H9 (cell line): ENCODE data around the gene KAT5. TPM values are rescaled to one million over a fixed set of nuclear protein-coding genes. Genes with fewer than 3 reads are reported as not detected.

Experiments
- DNase-seq: peaks from one replicate; pipeline ENCODE4 v3.0.0-alpha.2; 2017
- H2AFZ ChIP-seq: one replicate; pipeline ENCODE4 v1.6.1; 2013; ENCODE audit warnings: mild to moderate bottlenecking, low read length, control low read depth, moderate library complexity
- H2AK5ac ChIP-seq: 2 replicates; pipeline ENCODE4 v1.6.1; 2013; ENCODE audit warnings: low read length, control low read depth, mixed read lengths; ENCODE audit not compliant: insufficient read length
- H2BK120ac ChIP-seq: one replicate; pipeline ENCODE4 v1.6.1; 2013; ENCODE audit warnings: low read depth, mild to moderate bottlenecking, low read length, control low read depth, inconsistent platforms; ENCODE audit not compliant: poor library complexity, severe bottlenecking
- H2BK12ac ChIP-seq: 2 replicates; pipeline ENCODE4 v1.6.1; 2013; ENCODE audit warnings: low read length, control low read depth, mixed read lengths, low read depth; ENCODE audit not compliant: insufficient read length
- H2BK15ac ChIP-seq: 2 replicates; pipeline ENCODE4 v1.6.1; 2013; ENCODE audit warnings: low read depth, low read length, control low read depth
- H2BK20ac ChIP-seq: one replicate; pipeline ENCODE4 v1.6.1; 2013; ENCODE audit warnings: low read depth, mild to moderate bottlenecking, low read length, control low read depth, inconsistent platforms; ENCODE audit not compliant: poor library complexity, severe bottlenecking
- H2BK5ac ChIP-seq: 2 replicates; pipeline ENCODE4 v1.6.1; 2013; ENCODE audit warnings: low read length, control low read depth, mixed read lengths; ENCODE audit not compliant: insufficient read length
- H3K14ac ChIP-seq: 2 replicates; pipeline ENCODE4 v1.6.1; 2013; ENCODE audit warnings: low read length, control low read depth; ENCODE audit not compliant: insufficient read depth
- H3K18ac ChIP-seq: 2 replicates; pipeline ENCODE4 v1.6.1; 2013; ENCODE audit warnings: low read depth, mild to moderate bottlenecking, mixed read lengths, low read length, control low read depth; ENCODE audit not compliant: insufficient read length
- H3K23ac ChIP-seq: 2 replicates; pipeline ENCODE4 v1.6.1; 2013; ENCODE audit warnings: low read length, control low read depth, mixed read lengths, low read depth; ENCODE audit not compliant: insufficient read length
- H3K23me2 ChIP-seq: 2 replicates; pipeline ENCODE4 v1.6.1; 2013; ENCODE audit warnings: low read depth, mild to moderate bottlenecking, mixed read lengths, low read length, control low read depth; ENCODE audit not compliant: insufficient read length, poor library complexity, severe bottlenecking
- H3K27ac ChIP-seq: 2 replicates; pipeline ENCODE4 v1.5.1; 2013; ENCODE audit warnings: low read length, control low read depth, mixed read lengths, low read depth; ENCODE audit not compliant: insufficient read length
- H3K27me3 ChIP-seq: 2 replicates; pipeline ENCODE4 v1.6.1; 2013; ENCODE audit warnings: low read length, control low read depth, inconsistent platforms; ENCODE audit not compliant: insufficient read depth
- H3K4ac ChIP-seq: 2 replicates; pipeline ENCODE4 v1.6.1; 2013; ENCODE audit warnings: low read depth, mild to moderate bottlenecking, control low read depth, inconsistent platforms, low read length, moderate library complexity
- H3K4me1 ChIP-seq: 2 replicates; pipeline ENCODE4 v1.6.1; 2013; ENCODE audit warnings: low read length, control low read depth, inconsistent platforms; ENCODE audit not compliant: insufficient read depth
- H3K4me2 ChIP-seq: 2 replicates; pipeline ENCODE4 v1.6.1; 2013; ENCODE audit warnings: low read length, control low read depth, mixed read lengths; ENCODE audit not compliant: insufficient read length, insufficient read depth
- H3K56ac ChIP-seq: 2 replicates; pipeline ENCODE4 v1.6.1; 2013; ENCODE audit warnings: low read depth, mild to moderate bottlenecking, mixed read lengths, low read length, control low read depth; ENCODE audit not compliant: insufficient read length
- H3K79me1 ChIP-seq: 2 replicates; pipeline ENCODE4 v1.6.1; 2013; ENCODE audit warnings: low read depth, mild to moderate bottlenecking, moderate library complexity, low read length, control low read depth, inconsistent platforms; ENCODE audit not compliant: insufficient read depth, poor library complexity, severe bottlenecking
- H3K79me2 ChIP-seq: 2 replicates; pipeline ENCODE4 v1.6.1; 2013; ENCODE audit warnings: low read length, control low read depth, inconsistent platforms; ENCODE audit not compliant: insufficient read depth
- H3K9ac ChIP-seq: 2 replicates; pipeline ENCODE4 v1.6.1; 2013; ENCODE audit warnings: low read length, control low read depth, mixed read lengths; ENCODE audit not compliant: insufficient read length; ENCODE audit errors: extremely low read depth
- H3K9me3 ChIP-seq: one replicate; pipeline ENCODE4 v1.6.1; 2013; ENCODE audit warnings: low read depth, low read length, inconsistent platforms; ENCODE audit not compliant: control insufficient read depth
- H3T11ph ChIP-seq: one replicate; pipeline ENCODE4 v1.6.1; 2013; ENCODE audit warnings: mild to moderate bottlenecking, low read length, control low read depth, inconsistent platforms
- H4K20me1 ChIP-seq: one replicate; pipeline ENCODE4 v1.6.1; 2013; ENCODE audit not compliant: control insufficient read depth, insufficient read length, insufficient read depth
- H4K5ac ChIP-seq: 2 replicates; pipeline ENCODE4 v1.6.1; 2013; ENCODE audit warnings: low read depth, mild to moderate bottlenecking, mixed read lengths, low read length, control low read depth; ENCODE audit not compliant: insufficient read length
- H4K8ac ChIP-seq: replicated peaks from 2 replicates; pipeline ENCODE4 v1.6.1; 2013; ENCODE audit warnings: low read length, control low read depth, mixed read lengths, low read depth; ENCODE audit not compliant: insufficient read length
- H4K91ac ChIP-seq: 2 replicates; pipeline ENCODE4 v1.6.1; 2013; ENCODE audit warnings: low read depth, mild to moderate bottlenecking, moderate library complexity, mixed read lengths, low read length, control low read depth; ENCODE audit not compliant: insufficient read length
- H3K27ac Mint-ChIP-seq, 3 experiments: 2 replicates in 2 of 3; 3 replicates in 1 of 3; pipeline ENCODE4 v1.8.0; 2020 to 2021; ENCODE audit warnings: mixed read lengths in 3 of 3, mild to moderate bottlenecking in 1 of 3, moderate library complexity in 1 of 3
- H3K27me3 Mint-ChIP-seq: 2 replicates; pipeline ENCODE4 v1.8.0; 2021; ENCODE audit warnings: low read depth, mild to moderate bottlenecking, moderate library complexity, mixed read lengths
- H3K36me3 Mint-ChIP-seq, 3 experiments: 2 replicates in 2 of 3; 3 replicates in 1 of 3; pipeline ENCODE4 v1.8.0; 2020 to 2021; ENCODE audit warnings: low read depth in 3 of 3, mixed read lengths in 3 of 3; ENCODE audit not compliant: insufficient read depth in 1 of 3
- H3K4me1 Mint-ChIP-seq, 2 experiments: 2 replicates each; pipeline ENCODE4 v1.8.0; 2020; ENCODE audit warnings: mixed read lengths in 2 of 2
- H3K4me3 Mint-ChIP-seq, 2 experiments: 2 replicates in 1 of 2; 3 replicates in 1 of 2; pipeline ENCODE4 v1.8.0; 2020 to 2021; ENCODE audit warnings: mild to moderate bottlenecking in 2 of 2, mixed read lengths in 2 of 2, moderate library complexity in 1 of 2
- H3K9me3 Mint-ChIP-seq, 2 experiments: 2 replicates in 1 of 2; 3 replicates in 1 of 2; pipeline ENCODE4 v1.8.0; 2020; ENCODE audit warnings: mild to moderate bottlenecking in 2 of 2, mixed read lengths in 2 of 2, moderate library complexity in 1 of 2
- WGBS: extraction: QIAGEN DNeasy Blood & Tissue Kit; methylation state at CpG from one replicate; pipeline ENCODE4 v1.1.7; 2013; ENCODE audit warnings: missing lambda C conversion rate, low lambda C conversion rate, mixed read lengths; ENCODE audit not compliant: insufficient read length; ENCODE audit errors: extremely low coverage; 5-methylcytosine and 5-hydroxymethylcytosine counted together
- total RNA-seq: library from RNA; stranded (reverse); gene quantifications from 2 replicates; pipeline ENCODE4 v1.2.1, GENCODE V29; 2021
- TF ChIP-seq, protein P1 (sequence below): fragments of 200-600 bp; sonication (generic); conservative IDR thresholded peaks from 3 replicates; pipeline ENCODE4 v1.8.0; 2021; ENCODE audit warnings: antibody characterized with exemption, mild to moderate bottlenecking

Gene KAT5
- total RNA-seq, 1 experiment from 2014 or later: 56.7 TPM

DNA sequence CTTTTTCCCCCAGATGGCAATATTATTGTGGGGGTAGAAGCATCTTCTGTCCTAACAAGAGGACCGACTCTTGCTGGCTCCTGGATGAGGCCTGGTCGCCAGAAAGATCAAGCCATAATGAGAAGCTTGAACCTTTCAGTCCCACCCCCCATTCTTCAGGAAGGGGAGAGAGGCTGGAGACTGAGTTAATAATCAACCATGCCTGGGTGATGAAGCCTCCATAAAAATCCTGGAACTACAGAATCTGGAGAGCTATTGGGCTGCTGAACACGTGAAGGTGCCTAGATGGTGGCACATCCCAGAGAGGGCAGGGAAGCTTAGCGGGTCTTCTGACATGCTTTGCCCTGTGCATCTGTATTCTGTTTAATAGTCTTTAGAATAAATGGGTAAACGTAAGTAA lies 52.4 kb downstream of the KAT5 start:
- H3K23me2 ChIP-seq: no peaks in the 10 kb centered on the region
- H3K27ac Mint-ChIP-seq: no peak overlapping the region
- H4K91ac ChIP-seq: no peak overlapping the region
- no peak overlapping the region for H3K9ac ChIP-seq
- H3K23ac ChIP-seq: no peak overlapping the region
- H4K8ac ChIP-seq: no peak overlapping the region
- H3K4me1 Mint-ChIP-seq: no peaks in the 10 kb centered on the region
- TF ChIP-seq, protein P1, sequence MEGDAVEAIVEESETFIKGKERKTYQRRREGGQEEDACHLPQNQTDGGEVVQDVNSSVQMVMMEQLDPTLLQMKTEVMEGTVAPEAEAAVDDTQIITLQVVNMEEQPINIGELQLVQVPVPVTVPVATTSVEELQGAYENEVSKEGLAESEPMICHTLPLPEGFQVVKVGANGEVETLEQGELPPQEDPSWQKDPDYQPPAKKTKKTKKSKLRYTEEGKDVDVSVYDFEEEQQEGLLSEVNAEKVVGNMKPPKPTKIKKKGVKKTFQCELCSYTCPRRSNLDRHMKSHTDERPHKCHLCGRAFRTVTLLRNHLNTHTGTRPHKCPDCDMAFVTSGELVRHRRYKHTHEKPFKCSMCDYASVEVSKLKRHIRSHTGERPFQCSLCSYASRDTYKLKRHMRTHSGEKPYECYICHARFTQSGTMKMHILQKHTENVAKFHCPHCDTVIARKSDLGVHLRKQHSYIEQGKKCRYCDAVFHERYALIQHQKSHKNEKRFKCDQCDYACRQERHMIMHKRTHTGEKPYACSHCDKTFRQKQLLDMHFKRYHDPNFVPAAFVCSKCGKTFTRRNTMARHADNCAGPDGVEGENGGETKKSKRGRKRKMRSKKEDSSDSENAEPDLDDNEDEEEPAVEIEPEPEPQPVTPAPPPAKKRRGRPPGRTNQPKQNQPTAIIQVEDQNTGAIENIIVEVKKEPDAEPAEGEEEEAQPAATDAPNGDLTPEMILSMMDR: no peak
- H2BK120ac ChIP-seq: no peak overlapping the region
- no peaks in the 10 kb centered on the region for H3K79me1 ChIP-seq
- H3T11ph ChIP-seq: no peak overlapping the region
- H3K9me3 Mint-ChIP-seq: peaks cover 7 to 23% of the 10 kb centered on the region in 2 experiments
- no CpG with 5 or more reads among the region's 5 CpGs for WGBS
- H3K4me2 ChIP-seq: no peak overlapping the region
- peaks cover 19% of the 10 kb centered on the region for H3K27me3 Mint-ChIP-seq
- no peaks in the 10 kb centered on the region for H3K79me2 ChIP-seq
- no peaks in the 10 kb centered on the region for H3K9me3 ChIP-seq
- H2BK5ac ChIP-seq: no peak overlapping the region
- H4K5ac ChIP-seq: no peak overlapping the region
- H4K20me1 ChIP-seq: no peaks in the 10 kb centered on the region
- no peak overlapping the region for H3K18ac ChIP-seq
- H3K14ac ChIP-seq: no peak overlapping the region
- H2BK15ac ChIP-seq: no peak overlapping the region
- H3K27ac ChIP-seq: no peak overlapping the region
- H3K4ac ChIP-seq: no peak overlapping the region
- no peak for DNase-seq
- no peak overlapping the region for H2AFZ ChIP-seq
- H2BK12ac ChIP-seq: no peak overlapping the region
- H3K4me1 ChIP-seq: no peaks in the 10 kb centered on the region
- H3K36me3 Mint-ChIP-seq: no peaks in the 10 kb centered on the region; a peak in 1 of 7 replicates
- no peak overlapping the region for H3K56ac ChIP-seq
- no peak overlapping the region for H3K4me3 Mint-ChIP-seq
- H3K27me3 ChIP-seq: no peaks in the 10 kb centered on the region
- H2BK20ac ChIP-seq: no peak overlapping the region
- H2AK5ac ChIP-seq: no peak overlapping the region
